Measurements from ENCODE around the gene NDFIP2. TPM values are rescaled to one million over a fixed set of nuclear protein-coding genes. Genes with fewer than 3 reads are reported as not detected.

Gene NDFIP2
- total and polyA plus RNA-seq, 2 experiments from 2014 or later, result 28.3 to 28.7 TPM

DNA sequence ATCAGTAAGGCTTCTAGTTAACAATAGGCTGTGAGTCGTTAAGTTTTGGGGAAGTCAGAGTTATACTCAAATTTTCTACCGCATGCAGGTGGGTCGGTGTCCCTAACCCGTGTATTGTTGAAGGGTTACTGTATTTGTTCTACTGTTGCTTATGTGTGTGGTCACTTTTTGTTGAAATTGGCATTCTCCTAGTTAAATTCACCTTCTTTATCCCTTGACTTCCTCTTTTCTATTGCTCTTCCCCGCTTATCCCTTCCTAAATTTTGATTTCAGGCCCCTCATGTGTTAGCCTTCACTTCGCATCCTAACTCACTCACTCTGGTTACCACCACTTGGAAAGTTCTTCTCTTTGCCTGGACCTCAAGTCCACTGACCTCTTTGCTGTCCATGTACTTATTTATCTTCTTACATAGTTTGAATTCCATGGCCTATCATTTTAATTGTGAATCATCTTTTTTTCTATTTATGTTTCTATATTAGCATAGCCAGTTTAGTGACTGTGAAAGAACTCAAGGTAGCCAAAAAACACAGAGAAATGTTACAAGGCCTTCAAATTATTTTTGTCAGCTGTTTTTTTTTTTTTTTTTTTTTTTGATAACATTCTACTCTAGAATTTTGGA, 52.9 kb downstream of the NDFIP2 start:
- no peak overlapping the region for H3K27ac ChIP-seq (ENCODE audit: low read depth)
- no peaks in the 10 kb centered on the region for H3K27me3 Mint-ChIP-seq (ENCODE audit: insufficient read depth, low read depth, poor library complexity)
- H3K36me3 Mint-ChIP-seq (ENCODE audit: low read depth), result peaks cover 5% of the 10 kb centered on the region; the same call in 1 of the 3 replicates
- no peaks in the 10 kb centered on the region for H3K79me2 ChIP-seq (replicated peaks; ENCODE audit: insufficient read depth)
- no peaks in the 10 kb centered on the region for H3K27me3 ChIP-seq (ENCODE audit: insufficient read depth)
- no peaks in the 10 kb centered on the region for H3K9me3 Mint-ChIP-seq
- no peak overlapping the region for H3K27ac Mint-ChIP-seq
- TF ChIP-seq ZNF331 (CRISPR knock-in tag; IDR thresholded peaks at IDR 0.05; ENCODE audit: low read depth) (no peak), EZH2phosphoT487 (IDR thresholded peaks at IDR 0.05; ENCODE audit: unreplicated experiment) (no peak), ZNF114 (CRISPR knock-in tag; IDR thresholded peaks at IDR 0.05) (no peak), NANOG (IDR thresholded peaks at IDR 0.05; ENCODE audit: borderline replicate concordance) (no peak)
- TF ChIP-seq, protein P1, sequence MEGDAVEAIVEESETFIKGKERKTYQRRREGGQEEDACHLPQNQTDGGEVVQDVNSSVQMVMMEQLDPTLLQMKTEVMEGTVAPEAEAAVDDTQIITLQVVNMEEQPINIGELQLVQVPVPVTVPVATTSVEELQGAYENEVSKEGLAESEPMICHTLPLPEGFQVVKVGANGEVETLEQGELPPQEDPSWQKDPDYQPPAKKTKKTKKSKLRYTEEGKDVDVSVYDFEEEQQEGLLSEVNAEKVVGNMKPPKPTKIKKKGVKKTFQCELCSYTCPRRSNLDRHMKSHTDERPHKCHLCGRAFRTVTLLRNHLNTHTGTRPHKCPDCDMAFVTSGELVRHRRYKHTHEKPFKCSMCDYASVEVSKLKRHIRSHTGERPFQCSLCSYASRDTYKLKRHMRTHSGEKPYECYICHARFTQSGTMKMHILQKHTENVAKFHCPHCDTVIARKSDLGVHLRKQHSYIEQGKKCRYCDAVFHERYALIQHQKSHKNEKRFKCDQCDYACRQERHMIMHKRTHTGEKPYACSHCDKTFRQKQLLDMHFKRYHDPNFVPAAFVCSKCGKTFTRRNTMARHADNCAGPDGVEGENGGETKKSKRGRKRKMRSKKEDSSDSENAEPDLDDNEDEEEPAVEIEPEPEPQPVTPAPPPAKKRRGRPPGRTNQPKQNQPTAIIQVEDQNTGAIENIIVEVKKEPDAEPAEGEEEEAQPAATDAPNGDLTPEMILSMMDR (conservative IDR thresholded peaks at IDR 0.05; ENCODE audit: low read depth in 2 of 2), result no peak
- TF ChIP-seq, protein P2, sequence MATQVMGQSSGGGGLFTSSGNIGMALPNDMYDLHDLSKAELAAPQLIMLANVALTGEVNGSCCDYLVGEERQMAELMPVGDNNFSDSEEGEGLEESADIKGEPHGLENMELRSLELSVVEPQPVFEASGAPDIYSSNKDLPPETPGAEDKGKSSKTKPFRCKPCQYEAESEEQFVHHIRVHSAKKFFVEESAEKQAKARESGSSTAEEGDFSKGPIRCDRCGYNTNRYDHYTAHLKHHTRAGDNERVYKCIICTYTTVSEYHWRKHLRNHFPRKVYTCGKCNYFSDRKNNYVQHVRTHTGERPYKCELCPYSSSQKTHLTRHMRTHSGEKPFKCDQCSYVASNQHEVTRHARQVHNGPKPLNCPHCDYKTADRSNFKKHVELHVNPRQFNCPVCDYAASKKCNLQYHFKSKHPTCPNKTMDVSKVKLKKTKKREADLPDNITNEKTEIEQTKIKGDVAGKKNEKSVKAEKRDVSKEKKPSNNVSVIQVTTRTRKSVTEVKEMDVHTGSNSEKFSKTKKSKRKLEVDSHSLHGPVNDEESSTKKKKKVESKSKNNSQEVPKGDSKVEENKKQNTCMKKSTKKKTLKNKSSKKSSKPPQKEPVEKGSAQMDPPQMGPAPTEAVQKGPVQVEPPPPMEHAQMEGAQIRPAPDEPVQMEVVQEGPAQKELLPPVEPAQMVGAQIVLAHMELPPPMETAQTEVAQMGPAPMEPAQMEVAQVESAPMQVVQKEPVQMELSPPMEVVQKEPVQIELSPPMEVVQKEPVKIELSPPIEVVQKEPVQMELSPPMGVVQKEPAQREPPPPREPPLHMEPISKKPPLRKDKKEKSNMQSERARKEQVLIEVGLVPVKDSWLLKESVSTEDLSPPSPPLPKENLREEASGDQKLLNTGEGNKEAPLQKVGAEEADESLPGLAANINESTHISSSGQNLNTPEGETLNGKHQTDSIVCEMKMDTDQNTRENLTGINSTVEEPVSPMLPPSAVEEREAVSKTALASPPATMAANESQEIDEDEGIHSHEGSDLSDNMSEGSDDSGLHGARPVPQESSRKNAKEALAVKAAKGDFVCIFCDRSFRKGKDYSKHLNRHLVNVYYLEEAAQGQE (IDR thresholded peaks at IDR 0.05; ENCODE audit: unreplicated experiment), result no peak
- H2AFZ ChIP-seq, result no peak overlapping the region
- peaks cover 37% of the 10 kb centered on the region for H3K4me1 Mint-ChIP-seq
- H3K4me3 ChIP-seq, result no peak overlapping the region
- H3K4me2 ChIP-seq, result no peak overlapping the region
- ATAC-seq (no peak), DNase-seq (ENCODE audit: low spot score) (no peak)
- no peak overlapping the region for H3K4me3 Mint-ChIP-seq
- H3K36me3 ChIP-seq (ENCODE audit: insufficient read depth), result no peaks in the 10 kb centered on the region
- peaks cover 49% of the 10 kb centered on the region for H3K4me1 ChIP-seq (ENCODE audit: insufficient read depth)
- no peaks in the 10 kb centered on the region for H3K9me2 ChIP-seq (ENCODE audit: insufficient read depth)
- H4K20me1 ChIP-seq (replicated peaks; ENCODE audit: insufficient read depth), result 0 out of 2 replicates have a peak, but pooled peaks cover 6% of the 10 kb centered on the region
- H3F3A ChIP-seq (replicated peaks; ENCODE audit: low read depth), result no peaks in the 10 kb centered on the region

DNA sequence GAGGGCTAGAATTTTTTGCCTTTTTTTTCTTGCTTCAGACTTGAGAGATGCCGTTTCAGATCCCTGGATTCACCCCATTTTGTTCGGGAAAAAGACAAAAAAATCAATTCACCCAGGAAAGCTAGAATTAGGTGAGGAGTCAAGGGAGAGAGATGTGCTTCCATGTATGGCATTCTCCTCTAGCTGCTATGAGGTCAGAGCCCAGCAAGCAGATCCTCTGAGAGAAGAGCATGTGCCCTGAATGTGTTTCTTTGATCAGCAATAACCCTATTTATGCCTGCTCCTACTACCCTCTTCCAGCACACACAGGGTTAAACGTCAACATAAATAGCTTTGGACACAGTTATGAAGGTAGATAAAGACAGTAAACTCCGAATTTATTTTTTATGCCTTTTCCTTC, 53.6 kb downstream of the NDFIP2 start:
- TF ChIP-seq ZNF114 (CRISPR knock-in tag; IDR thresholded peaks at IDR 0.05) (no peak), POLR2AphosphoS5 (IDR thresholded peaks at IDR 0.05; ENCODE audit: low read depth) (no peak)
- Histone ChIP-seq H4K20me1 (replicated peaks; ENCODE audit: insufficient read depth) (0 out of 2 replicates have a peak, but pooled peaks cover 6% of the 10 kb centered on the region), H3K27ac (ENCODE audit: low read depth) (no peak overlapping the region), H2AFZ (no peak overlapping the region), H3K27me3 (ENCODE audit: insufficient read depth) (no peaks in the 10 kb centered on the region), H3K4me2 (peak overlapping the region; percentile 52; the same call in 1 of the 2 replicates), H3F3A (replicated peaks; ENCODE audit: low read depth) (no peaks in the 10 kb centered on the region), H3K9me2 (ENCODE audit: insufficient read depth) (no peaks in the 10 kb centered on the region), H3K36me3 (ENCODE audit: insufficient read depth) (no peaks in the 10 kb centered on the region), H3K79me2 (replicated peaks; ENCODE audit: insufficient read depth) (no peaks in the 10 kb centered on the region), H3K4me3 (no peak overlapping the region), H3K4me1 (ENCODE audit: insufficient read depth) (peaks cover 48% of the 10 kb centered on the region)
- DNase-seq (ENCODE audit: low spot score), result no peak
- Mint-ChIP-seq H3K4me3 (no peak overlapping the region), H3K27ac (no peak overlapping the region), H3K9me3 (no peaks in the 10 kb centered on the region), H3K36me3 (ENCODE audit: low read depth) (peaks cover 5% of the 10 kb centered on the region; the same call in 1 of the 3 replicates), H3K4me1 (peaks cover 37% of the 10 kb centered on the region), H3K27me3 (ENCODE audit: insufficient read depth, low read depth, poor library complexity) (no peaks in the 10 kb centered on the region)
- peak; percentile 56 for ATAC-seq

All from GM23338 (cell line).